T follicular helper cell (primary cell): Measurements from ENCODE around the gene LGR4.
"Not testable (repeated sequence)": the region's sequence is repeated elsewhere in the genome, so short reads cannot be mapped to it uniquely, and the experiment has no call there.

ENCODE experiments used
- DNase-seq: peaks from one replicate; pipeline ENCODE4 v3.0.0-alpha.2; 2020; ENCODE audit warnings: low read depth

Gene LGR4

GRCh38 chr11:27347359-27348339 lies 124.9 kb downstream of the LGR4 start:
- no peak for DNase-seq

- DNase-seq, result no peak
Observed at GRCh38 chr11:27339941-27340340, 132.6 kb downstream of the LGR4 start.

- DNase-seq, result not testable (repeated sequence)
Observed at GRCh38 chr11:27334764-27335163, 137.8 kb downstream of the LGR4 start.

- no peak for DNase-seq
Observed at GRCh38 chr11:27331981-27332380, 140.6 kb downstream of the LGR4 start.

- no peak for DNase-seq
Observed at GRCh38 chr11:27330633-27331270, 141.8 kb downstream of the LGR4 start.

- no peak for DNase-seq
Observed at GRCh38 chr11:27329867-27330632, 142.5 kb downstream of the LGR4 start.

GRCh38 chr11:27328614-27329013 lies 144.0 kb downstream of the LGR4 start:
- no peak for DNase-seq

- DNase-seq, result not testable (repeated sequence)
Observed at GRCh38 chr11:27327064-27327463, 145.5 kb downstream of the LGR4 start.

GRCh38 chr11:27322196-27322595 lies 150.4 kb downstream of the LGR4 start:
- DNase-seq, result not testable (repeated sequence)

- not testable (repeated sequence) for DNase-seq
Observed at GRCh38 chr11:27321340-27321739, 151.2 kb downstream of the LGR4 start.

- no peak for DNase-seq
Observed at GRCh38 chr11:27319072-27319471, 153.5 kb downstream of the LGR4 start.

- no peak for DNase-seq
Observed at GRCh38 chr11:27317751-27318150, 154.8 kb downstream of the LGR4 start.
